ENCODE results near the gene GSN. TPM values are rescaled to one million over a fixed set of nuclear protein-coding genes. Genes with fewer than 3 reads are reported as not detected.

GSN gene
- total RNA-seq (2022; extraction: Qiagen RNA extraction), result 47.8 to 58.0 TPM (median 49.4 TPM) in 5 replicates

GRCh38 chr9:121267689-121268597 is at the start of gene GSN:
Gene GSN (plus strand): TSS chr9:121268162. CDS start chr9:121301972, 33,810 bp downstream.

GRCh38 chr9:121369595-121370265 is 101.8 kb downstream of the GSN start, which contains the start of gene STOM:
Gene STOM (minus strand): TSS chr9:121370250. CDS start chr9:121370187, 63 bp downstream.

Other genes with a start within 250 kb of the GSN start
- 10.6 to 13.3 TPM (median 12.3 TPM) in 5 replicates for gene C5, start 217.9 kb upstream of the GSN start, total RNA-seq (2022; extraction: Qiagen RNA extraction)
- gene CNTRL, start 193.2 kb upstream of the GSN start, total RNA-seq (2022; extraction: Qiagen RNA extraction), result 5.1 to 7.3 TPM (median 6.5 TPM) in 5 replicates
- gene RAB14, start 66.3 kb upstream of the GSN start, total RNA-seq (2022; extraction: Qiagen RNA extraction), result 45.4 to 49.7 TPM (median 46.5 TPM) in 5 replicates
- 103 to 153 TPM (median 109 TPM) in 5 replicates for gene STOM, start 102.1 kb downstream of the GSN start, total RNA-seq (2022; extraction: Qiagen RNA extraction)
- gene GGTA1, start 231.7 kb downstream of the GSN start, total RNA-seq (2022; extraction: Qiagen RNA extraction), result not detected in 5 replicates

Measured in A549 treated with CORT108297 at 1 μM for 4 hours (cell line).